Activated T-cell treated with anti-CD3 and anti-CD28 coated beads for 48 hours (primary cell): ENCODE results near the gene SSX2B.
"Not testable (repeated sequence)": the region's sequence is repeated elsewhere in the genome, so short reads cannot be mapped to it uniquely, and the experiment has no call there.

Experiments
- DNase-seq: peaks from one replicate; pipeline ENCODE4 v3.0.0-alpha.2; 2020; ENCODE audit warnings: low read depth

Gene SSX2B

GRCh38 chrX:52750952-52751351 lies at the start of gene SSX2B:
SSX2B (plus strand) TSS chrX:52751252; CDS start chrX:52752681, 1,429 bp downstream.
- not testable (repeated sequence) for DNase-seq

- not testable (repeated sequence) for DNase-seq
These were observed 44.0 kb upstream of the SSX2B start, which contains the start of gene SSX2 for GRCh38 chrX:52707078-52707477. SSX2 (minus strand) TSS chrX:52707178; CDS start chrX:52705749, 1,429 bp downstream.

GRCh38 chrX:52765983-52766382 lies 14.9 kb downstream of the SSX2B start:
- DNase-seq = not testable (repeated sequence)

GRCh38 chrX:52773504-52773903 lies 22.5 kb downstream of the SSX2B start:
- DNase-seq = not testable (repeated sequence)

- DNase-seq = not testable (repeated sequence)
These were observed 46.3 kb downstream of the SSX2B start, which contains the start of gene SPANXN5 for GRCh38 chrX:52797327-52797726. SPANXN5 (minus strand) TSS chrX:52797427; CDS start chrX:52797348, 79 bp downstream.

GRCh38 chrX:52804876-52805275 lies 53.8 kb downstream of the SSX2B start:
- not testable (repeated sequence) for DNase-seq
